Thyroid gland (tissue), 4 donors: ENCODE data around the gene TBL1Y.

Source experiments
- CTCF ChIP-seq, 6 experiments: fragments of 200-600 bp in 3 of 6; fragments of 450-650 bp in 3 of 6; sonication (generic) in 3 of 6; IDR thresholded peaks; one replicate each; pipeline ENCODE4 v1.5.1; 2016 to 2019; ENCODE audit warnings: antibody characterized with exemption in 6 of 6, mild to moderate bottlenecking in 2 of 6, inconsistent platforms in 1 of 6, moderate library complexity in 1 of 6
- POLR2A ChIP-seq, 2 donors: fragments of 450-650 bp; IDR thresholded peaks; one replicate each; pipeline ENCODE4 v1.6.1; 2017; ENCODE audit warnings: antibody characterized with exemption in 2 of 2, mild to moderate bottlenecking in 2 of 2, moderate library complexity in 1 of 2

GRCh38 chrY:6913362-6913761, 2.9 kb downstream of the TBL1Y start:
- no peak for TF ChIP-seq CTCF (IDR thresholded peaks at IDR 0.05)
- no peak for TF ChIP-seq POLR2A (IDR thresholded peaks at IDR 0.05)
